ENCODE results near the gene PPFIA1.
"Not testable (repeated sequence)": the region's sequence is repeated elsewhere in the genome, so short reads cannot be mapped to it uniquely, and the experiment has no call there.

Gene PPFIA1

GRCh38 chr11:70398834-70399680 lies 128.6 kb downstream of the PPFIA1 start:
- no peak for DNase-seq

- peak; percentile 60 for DNase-seq
Observed at GRCh38 chr11:70399681-70400112, 129.2 kb downstream of the PPFIA1 start.

GRCh38 chr11:70400643-70401042 lies 130.2 kb downstream of the PPFIA1 start:
- no peak for DNase-seq

- no peak for DNase-seq
Observed at GRCh38 chr11:70402016-70402415, 131.5 kb downstream of the PPFIA1 start.

- DNase-seq, result no peak
Observed at GRCh38 chr11:70402685-70403084, 132.2 kb downstream of the PPFIA1 start.

- no peak for DNase-seq
Observed at GRCh38 chr11:70404244-70404643, 133.8 kb downstream of the PPFIA1 start.

GRCh38 chr11:70405679-70406395 lies 135.3 kb downstream of the PPFIA1 start:
- DNase-seq, result no peak

GRCh38 chr11:70407121-70407520 lies 136.6 kb downstream of the PPFIA1 start:
- no peak for DNase-seq

- no peak for DNase-seq
Observed at GRCh38 chr11:70407814-70408213, 137.3 kb downstream of the PPFIA1 start.

- not testable (repeated sequence) for DNase-seq
Observed at GRCh38 chr11:70408326-70408725, 137.8 kb downstream of the PPFIA1 start.

GRCh38 chr11:70409437-70409836 lies 138.9 kb downstream of the PPFIA1 start:
- no peak for DNase-seq

- DNase-seq, result no peak
Observed at GRCh38 chr11:70409871-70410270, 139.4 kb downstream of the PPFIA1 start.

GRCh38 chr11:70410276-70411205 lies 140.1 kb downstream of the PPFIA1 start:
- no peak for DNase-seq

- DNase-seq, result no peak
Observed at GRCh38 chr11:70411713-70412452, 141.4 kb downstream of the PPFIA1 start.

- no peak for DNase-seq
Observed at GRCh38 chr11:70413151-70413550, 142.7 kb downstream of the PPFIA1 start.

- DNase-seq, result no peak
Observed at GRCh38 chr11:70414341-70415100, 144.0 kb downstream of the PPFIA1 start.

GRCh38 chr11:70415191-70415590 lies 144.7 kb downstream of the PPFIA1 start:
- no peak for DNase-seq

GRCh38 chr11:70415642-70416395 lies 145.3 kb downstream of the PPFIA1 start:
- DNase-seq, result no peak

- no peak for DNase-seq
Observed at GRCh38 chr11:70416881-70417280, 146.4 kb downstream of the PPFIA1 start.

- no peak for DNase-seq
Observed at GRCh38 chr11:70418130-70418529, 147.6 kb downstream of the PPFIA1 start.

Measured in right forelimb (tissue), 1 donor.